A673 (cell line): ENCODE data around the gene MAPK9. TPM values are rescaled to one million over a fixed set of nuclear protein-coding genes. Genes with fewer than 3 reads are reported as not detected.
A peak's percentile ranks its signal among the peaks of the same experiment; 100 is the strongest.

Experiments used
- Bru-seq: library from RNA; stranded (reverse); fragments of 400-500 nt; gene quantifications from one replicate; lab custom pipeline; 2021; lab: Mats Ljungman, UMichigan
- BruChase-seq, 2 experiments: library from RNA; stranded (reverse); fragments of 400-500 nt; gene quantifications; one replicate each; lab custom pipeline; 2021; lab: Mats Ljungman, UMichigan
- BruUV-seq: library from RNA; stranded (reverse); fragments of 400-500 nt; replicated peaks from 2 replicates; lab custom pipeline; 2021; lab: Mats Ljungman, UMichigan
- CTCF ChIA-PET: fragments of 300-600 bp; sonication (Branson Sonifier 250); formaldehyde crosslinking; loops from one replicate; lab custom pipeline; 2022; ENCODE audit warnings: antibody characterized with exemption; lab: Charles Lee
- POLR2A ChIA-PET: fragments of 300-600 bp; sonication (Branson Sonifier 250); formaldehyde crosslinking; loops from one replicate; lab custom pipeline; 2022; ENCODE audit warnings: antibody characterized with exemption; ENCODE audit not compliant: low non-redundant PET; lab: Charles Lee
- DNase-seq: peaks from one replicate; pipeline ENCODE4 v3.0.0-alpha.2; 2015; ENCODE audit warnings: low spot score
- H3K27ac ChIP-seq: fragments of 200-600 bp; sonication (generic); 2 replicates; pipeline ENCODE4 v1.5.1; 2016; ENCODE audit warnings: mixed run types, low read depth, mild to moderate bottlenecking, mixed read lengths, antibody characterized with exemption, low read length; ENCODE audit not compliant: poor library complexity, severe bottlenecking
- H3K27me3 ChIP-seq: fragments of 200-600 bp; sonication (generic); replicated peaks from 2 replicates; pipeline ENCODE4 v1.6.1; 2017; ENCODE audit warnings: mixed run types, low read depth, mild to moderate bottlenecking, mixed read lengths, antibody characterized with exemption, low read length; ENCODE audit not compliant: insufficient read depth, poor library complexity
- H3K36me3 ChIP-seq: fragments of 200-600 bp; sonication (generic); 2 replicates; pipeline ENCODE4 v1.6.1; 2016; ENCODE audit warnings: mixed run types, mild to moderate bottlenecking, mixed read lengths, antibody characterized with exemption, low read length; ENCODE audit not compliant: insufficient read depth, poor library complexity, severe bottlenecking
- H3K4me1 ChIP-seq: fragments of 200-600 bp; sonication (generic); 2 replicates; pipeline ENCODE4 v1.6.1; 2017; ENCODE audit warnings: mixed run types, mild to moderate bottlenecking, mixed read lengths, antibody characterized with exemption, low read length; ENCODE audit not compliant: insufficient read depth, poor library complexity, severe bottlenecking
- H3K4me3 ChIP-seq: fragments of 200-600 bp; sonication (generic); 2 replicates; pipeline ENCODE4 v1.5.1; 2016; ENCODE audit warnings: low read depth, mixed run types, mild to moderate bottlenecking, mixed read lengths, low read length; ENCODE audit not compliant: poor library complexity, severe bottlenecking
- H3K9me3 ChIP-seq: fragments of 200-600 bp; sonication (generic); 2 replicates; pipeline ENCODE4 v1.6.1; 2016; ENCODE audit warnings: mixed run types, low read depth, mild to moderate bottlenecking, mixed read lengths, antibody characterized with exemption, low read length; ENCODE audit not compliant: poor library complexity, severe bottlenecking
- EZH2 ChIP-seq: fragments of 200-600 bp; sonication (generic); IDR thresholded peaks from 2 replicates; pipeline ENCODE4 v1.6.1; 2017; ENCODE audit warnings: borderline replicate concordance, low read depth, mild to moderate bottlenecking, mixed read lengths, antibody characterized with exemption, low read length; ENCODE audit not compliant: poor library complexity, severe bottlenecking
- intact Hi-C: fragments of 100-400 bp; cut with micrococcal nuclease; formaldehyde crosslinking; loops from one replicate; pipeline ENCODE4 v1.10.0; 2022; ENCODE audit not compliant: unreplicated experiment
- long read RNA-seq: library from polyadenylated mRNA; stranded (forward); transcript quantifications from one replicate; pipeline ENCODE4 v2.0.0, GENCODE V29; 2022
- total RNA-seq: library from RNA; stranded (reverse); gene quantifications from 2 replicates; pipeline ENCODE4 v1.2.3, GENCODE V29; 2021
- TF ChIP-seq, protein P1 (sequence below): fragments of 300-800, 200-600 bp; sonication (generic); conservative IDR thresholded peaks from 2 replicates; pipeline ENCODE4 v1.5.1; 2017; ENCODE audit warnings: low read depth, mild to moderate bottlenecking, antibody characterized with exemption, low read length, moderate library complexity, mixed read lengths

MAPK9 gene
- total RNA-seq: 31.3 and 34.4 TPM in 2 replicates
- Bru-seq, nascent RNA: percentile 68 among the genes with signal in this experiment
- BruChase-seq, experiment 1, labeled RNA remaining after a 2-hour chase: percentile 78 among the genes with signal in this experiment
- percentile 73 among the genes with signal in this experiment for BruChase-seq, experiment 2, labeled RNA remaining after a 6-hour chase
- long read RNA-seq, full-length matches to known transcripts: 31 of 58 reads
- long read RNA-seq, partial matches to known transcripts: 8 of 58 reads
- long read RNA-seq, other reads (novel, unspliced or antisense): 19 of 58 reads

- Histone ChIP-seq H3K9me3 (no peaks in the 10 kb centered on the region), H3K27me3 (no peaks in the 10 kb centered on the region), H3K36me3 (no peaks in the 10 kb centered on the region), H3K4me3 (peak within 1 kb of the TSS; percentile 93), H3K27ac (peak within 1 kb of the TSS; percentile 82), H3K4me1 (peaks cover 5% of the 10 kb centered on the region)
- intact Hi-C loops: loop anchor here (5.0 kb wide), 1 partner anchor 35 kb away; no protein-coding TSS in a partner anchor
- TF ChIP-seq, protein P1, sequence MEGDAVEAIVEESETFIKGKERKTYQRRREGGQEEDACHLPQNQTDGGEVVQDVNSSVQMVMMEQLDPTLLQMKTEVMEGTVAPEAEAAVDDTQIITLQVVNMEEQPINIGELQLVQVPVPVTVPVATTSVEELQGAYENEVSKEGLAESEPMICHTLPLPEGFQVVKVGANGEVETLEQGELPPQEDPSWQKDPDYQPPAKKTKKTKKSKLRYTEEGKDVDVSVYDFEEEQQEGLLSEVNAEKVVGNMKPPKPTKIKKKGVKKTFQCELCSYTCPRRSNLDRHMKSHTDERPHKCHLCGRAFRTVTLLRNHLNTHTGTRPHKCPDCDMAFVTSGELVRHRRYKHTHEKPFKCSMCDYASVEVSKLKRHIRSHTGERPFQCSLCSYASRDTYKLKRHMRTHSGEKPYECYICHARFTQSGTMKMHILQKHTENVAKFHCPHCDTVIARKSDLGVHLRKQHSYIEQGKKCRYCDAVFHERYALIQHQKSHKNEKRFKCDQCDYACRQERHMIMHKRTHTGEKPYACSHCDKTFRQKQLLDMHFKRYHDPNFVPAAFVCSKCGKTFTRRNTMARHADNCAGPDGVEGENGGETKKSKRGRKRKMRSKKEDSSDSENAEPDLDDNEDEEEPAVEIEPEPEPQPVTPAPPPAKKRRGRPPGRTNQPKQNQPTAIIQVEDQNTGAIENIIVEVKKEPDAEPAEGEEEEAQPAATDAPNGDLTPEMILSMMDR: no peak
- no peak for TF ChIP-seq EZH2
- no TSS peak for BruUV-seq
- DNase-seq: peak; percentile 84
- CTCF ChIA-PET: interaction anchor here (0.7 to 1.0 kb wide), 3 partner anchors 24 to 179 kb away, joined by 3 to 11 read pairs (median 4); no protein-coding TSS in a partner anchor
- POLR2A ChIA-PET: no interaction called here
Measured at GRCh38 chr5:180291943-180292831, at the start of gene MAPK9. Gene MAPK9, minus strand, starts transcription at chr5:180292083. Its CDS starts 11,522 bp downstream, at chr5:180280561.

DNA sequence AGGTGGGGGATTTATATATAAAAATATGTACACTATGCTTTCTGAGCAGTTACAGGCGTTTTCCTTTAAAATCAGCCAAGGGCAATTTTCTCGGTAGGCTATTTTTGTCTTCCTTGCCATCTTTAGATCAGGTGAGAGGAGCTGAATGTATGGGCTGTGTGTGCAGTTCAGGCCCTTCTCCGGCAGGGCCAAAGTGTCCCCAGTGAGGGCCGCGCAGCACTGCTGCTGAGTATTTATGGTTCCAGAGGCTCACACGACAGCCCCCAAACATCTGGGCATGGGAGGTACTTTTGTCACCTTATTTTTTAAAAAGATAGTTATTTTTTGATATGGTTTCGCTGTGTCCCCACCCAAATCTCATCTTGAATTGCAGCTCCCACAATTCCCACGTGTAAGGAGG lies 49.7 kb upstream of the MAPK9 start:
- H3K36me3 ChIP-seq: no peaks in the 10 kb centered on the region
- H3K9me3 ChIP-seq: no peaks in the 10 kb centered on the region
- TF ChIP-seq, protein P1: no peak
- TF ChIP-seq EZH2: no peak
- H3K4me1 ChIP-seq: peaks cover 6% of the 10 kb centered on the region
- CTCF ChIA-PET: interaction anchor here (0.7 kb wide), 1 partner anchor 137 kb away, joined by 3 read pairs; no protein-coding TSS in a partner anchor
- POLR2A ChIA-PET: no interaction called here
- intact Hi-C loops: no loop called here
- DNase-seq: no peak
- no TSS peak for BruUV-seq
- H3K27me3 ChIP-seq: no peaks in the 10 kb centered on the region
- no peak overlapping the region for H3K4me3 ChIP-seq
- H3K27ac ChIP-seq: no peak overlapping the region

- Histone ChIP-seq H3K27ac (no peak overlapping the region), H3K9me3 (no peaks in the 10 kb centered on the region), H3K4me3 (no peak overlapping the region), H3K27me3 (no peaks in the 10 kb centered on the region), H3K36me3 (no peaks in the 10 kb centered on the region), H3K4me1 (peaks cover 6% of the 10 kb centered on the region)
- no peak for DNase-seq
- ChIA-PET CTCF (no interaction called here), POLR2A (no interaction called here)
- no TSS peak for BruUV-seq
- no peak for TF ChIP-seq EZH2
- TF ChIP-seq, protein P1: no peak
- intact Hi-C loops: no loop called here
Measured at GRCh38 chr5:180340856-180341255, 49.0 kb upstream of the MAPK9 start.
